HG02840 (cell line): Measurements from ENCODE around the gene SET.

Experiments used
- ATAC-seq: cut with Tn5 transposase; IDR thresholded peaks from one replicate; pipeline ENCODE4 v1.9.1; 2021; ENCODE audit warnings: mild to moderate bottlenecking, moderate library complexity, moderate number of reproducible peaks; ENCODE audit not compliant: unreplicated experiment, low FRiP score

The SET gene

DNA sequence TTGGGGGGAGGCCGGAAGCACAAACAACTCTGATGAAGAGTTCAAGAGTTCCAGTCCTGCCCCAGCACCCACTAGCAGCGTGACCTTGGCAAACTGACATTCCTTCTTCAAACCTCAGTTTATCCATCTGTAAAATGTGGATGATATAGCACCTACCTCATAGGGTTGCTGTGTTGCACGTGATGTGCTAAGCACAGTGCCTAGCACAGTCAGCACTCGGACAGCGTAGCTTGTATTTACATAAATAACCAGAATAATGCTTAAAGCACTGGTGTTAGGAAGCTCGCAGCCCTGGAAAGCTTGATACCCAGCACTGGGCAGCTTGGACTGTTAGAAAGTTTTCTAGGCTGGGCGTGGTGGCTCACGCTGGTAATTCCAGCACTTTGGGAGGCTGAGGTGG is 18.4 kb downstream of the SET start:
- no peak for ATAC-seq

DNA sequence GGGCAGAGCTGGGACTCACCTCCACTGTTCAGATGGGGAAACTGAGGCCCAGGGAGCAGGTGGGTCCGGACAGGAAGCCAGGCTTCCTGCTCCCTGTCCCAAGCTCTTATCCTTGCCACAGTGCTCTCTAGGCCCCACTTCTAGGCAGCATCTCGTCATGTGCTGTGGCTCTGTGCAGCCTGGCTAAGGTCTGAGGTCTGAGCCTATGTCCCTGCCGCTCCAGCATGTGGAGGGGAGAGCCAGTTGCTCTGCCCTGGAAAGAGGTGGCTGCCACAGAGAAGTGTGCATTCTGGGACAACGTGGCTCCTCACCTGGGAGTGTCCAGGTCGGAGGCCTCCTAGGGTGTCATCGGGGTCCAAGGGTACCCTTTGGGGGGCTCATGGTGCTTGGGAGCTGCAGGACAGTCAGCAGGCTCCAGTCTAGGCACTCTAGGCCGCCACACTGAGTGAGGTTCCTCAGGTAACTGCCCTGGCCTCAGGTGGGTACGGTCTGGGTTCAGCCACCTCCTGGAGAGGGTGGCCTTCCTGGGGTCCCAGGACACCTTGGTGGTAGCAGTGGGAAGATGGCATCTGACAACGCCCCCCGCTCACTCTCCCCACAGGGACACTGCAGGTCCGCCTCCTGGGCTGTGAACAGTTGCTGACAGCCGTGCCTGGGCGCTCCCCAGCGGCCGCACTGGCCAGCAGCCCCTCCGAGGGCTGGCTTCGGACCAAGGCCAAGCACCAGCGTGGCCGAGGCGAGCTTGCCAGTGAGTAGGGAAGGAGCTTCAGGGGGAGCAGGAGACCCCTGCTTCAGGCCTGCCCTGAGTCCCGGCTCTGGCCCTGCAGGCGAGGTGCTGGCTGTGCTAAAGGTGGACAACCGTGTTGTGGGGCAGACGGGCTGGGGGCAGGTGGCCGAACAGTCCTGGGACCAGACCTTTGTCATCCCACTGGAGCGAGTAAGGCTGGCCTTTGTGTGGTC is 23.7 kb downstream of the SET start:
- ATAC-seq, result no peak

DNA sequence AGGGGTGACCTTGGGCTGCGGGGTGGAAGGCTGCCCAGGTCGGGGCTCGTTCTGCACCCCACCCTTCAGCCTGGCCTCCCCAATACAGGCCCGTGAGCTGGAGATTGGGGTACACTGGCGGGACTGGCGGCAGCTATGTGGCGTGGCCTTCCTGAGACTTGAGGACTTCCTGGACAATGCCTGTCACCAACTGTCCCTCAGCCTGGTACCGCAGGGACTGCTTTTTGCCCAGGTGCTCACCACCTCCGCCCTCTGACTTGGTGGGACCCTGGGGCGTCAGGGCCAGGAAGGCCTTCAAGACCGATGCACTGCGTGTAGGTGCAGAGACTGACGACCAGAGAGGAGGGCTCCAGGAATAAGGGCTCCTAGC is 24.4 kb downstream of the SET start:
- ATAC-seq, result no peak

DNA sequence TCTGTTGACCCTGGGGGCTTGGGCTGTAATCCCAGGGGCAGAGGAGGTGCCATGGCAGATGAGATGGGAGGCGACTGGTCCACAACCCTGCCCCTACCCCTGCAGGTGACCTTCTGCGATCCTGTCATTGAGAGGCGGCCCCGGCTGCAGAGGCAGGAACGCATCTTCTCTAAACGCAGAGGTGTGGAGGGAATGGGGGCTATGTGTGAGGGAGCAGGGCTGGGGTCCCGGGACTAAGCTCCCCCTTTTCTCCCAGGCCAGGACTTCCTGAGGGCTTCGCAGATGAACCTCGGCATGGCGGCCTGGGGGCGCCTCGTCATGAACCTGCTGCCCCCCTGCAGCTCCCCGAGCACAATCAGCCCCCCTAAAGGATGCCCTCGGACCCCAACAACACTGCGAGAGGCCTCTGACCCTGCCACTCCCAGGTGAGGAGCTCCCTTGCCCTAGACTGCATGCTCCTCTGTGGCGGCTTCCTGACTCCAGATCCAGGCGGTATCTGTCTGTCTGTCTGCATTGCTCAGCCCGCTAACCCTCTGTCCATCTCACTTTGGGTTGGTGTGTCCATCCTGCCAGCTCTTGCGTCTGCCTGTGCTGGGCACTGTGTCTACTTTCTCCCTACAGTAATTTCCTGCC is 25.0 kb downstream of the SET start:
- ATAC-seq, result no peak

DNA sequence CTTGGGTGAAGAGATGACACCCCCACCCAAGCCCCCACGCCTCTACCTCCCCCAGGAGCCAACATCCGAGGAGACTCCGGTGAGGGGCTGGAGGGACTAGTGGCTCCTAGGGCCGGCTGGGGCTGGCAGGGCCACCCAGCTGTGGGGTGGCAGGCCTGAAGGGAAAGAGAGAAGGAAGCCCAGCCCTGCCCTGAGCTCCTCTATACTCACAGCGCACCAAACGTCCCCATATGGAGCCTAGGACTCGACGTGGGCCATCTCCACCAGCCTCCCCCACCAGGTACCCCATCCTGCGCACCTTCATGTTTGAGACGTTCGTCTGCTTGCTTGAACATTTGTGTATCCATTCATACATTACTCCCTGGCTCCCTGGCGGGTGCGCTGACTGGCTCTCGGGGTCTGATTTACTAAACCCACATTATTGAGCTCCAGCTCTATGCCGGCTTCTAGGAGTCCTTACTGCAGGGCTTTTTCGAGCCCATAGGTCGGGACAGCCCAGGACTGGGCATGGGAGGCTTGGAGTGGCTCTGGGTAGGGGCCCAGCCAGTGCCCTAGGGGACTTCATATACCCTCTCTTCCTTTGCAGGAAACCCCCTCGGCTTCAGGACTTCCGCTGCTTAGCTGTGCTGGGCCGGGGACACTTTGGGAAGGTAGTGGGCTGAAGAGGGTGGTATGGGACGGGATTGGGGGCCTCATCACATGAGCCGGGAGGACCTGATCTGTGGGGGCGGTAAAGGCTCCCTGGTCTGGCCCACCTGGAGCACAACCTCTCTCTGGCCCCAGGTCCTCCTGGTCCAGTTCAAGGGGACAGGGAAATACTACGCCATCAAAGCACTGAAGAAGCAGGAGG is 25.8 kb downstream of the SET start:
- no peak for ATAC-seq

DNA sequence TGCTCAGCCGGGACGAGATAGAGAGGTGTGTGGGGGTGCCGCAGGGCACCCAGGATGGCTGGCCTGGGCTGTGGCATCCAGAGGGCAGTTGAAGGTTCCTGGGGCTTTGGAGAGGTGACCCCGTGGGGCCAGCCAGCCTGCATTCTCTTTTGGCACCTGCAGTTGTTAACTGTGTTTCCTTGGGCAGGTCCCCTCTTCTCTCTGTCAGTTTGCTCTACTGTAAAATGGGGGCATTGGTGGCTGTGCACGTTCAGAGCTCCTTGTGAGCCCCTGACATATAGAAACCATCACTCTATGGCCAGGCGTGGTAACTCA is 26.4 kb downstream of the SET start:
- ATAC-seq, result no peak

DNA sequence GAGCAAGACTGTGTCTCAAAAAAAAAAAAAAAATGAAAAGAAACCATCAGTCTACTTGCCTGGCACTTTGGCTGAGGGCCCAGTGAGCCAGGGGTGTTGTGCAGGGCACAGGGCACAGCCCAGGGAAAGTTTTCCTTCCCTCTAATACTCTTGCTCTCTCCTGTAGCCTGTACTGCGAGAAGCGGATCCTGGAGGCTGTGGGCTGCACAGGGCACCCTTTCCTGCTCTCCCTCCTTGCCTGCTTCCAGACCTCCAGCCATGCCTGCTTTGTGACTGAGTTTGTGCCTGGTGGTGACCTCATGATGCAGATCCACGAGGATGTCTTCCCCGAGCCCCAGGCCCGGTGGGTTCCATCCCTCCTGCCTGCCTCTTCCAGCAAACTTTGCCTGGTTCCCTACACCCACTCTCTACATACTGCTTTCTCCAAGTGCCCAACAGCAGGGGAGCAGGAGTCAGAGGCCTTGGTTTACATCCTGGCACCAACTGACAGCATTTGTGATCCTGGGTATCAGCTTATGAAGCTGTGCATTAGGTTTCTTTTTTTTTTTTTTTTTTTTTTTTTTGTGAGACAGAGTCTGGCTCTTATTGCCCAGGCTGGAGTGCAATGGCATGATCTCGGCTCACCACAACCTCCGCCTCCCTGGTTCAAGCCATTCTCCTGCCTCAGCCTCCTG is 27.7 kb downstream of the SET start:
- no peak for ATAC-seq

DNA sequence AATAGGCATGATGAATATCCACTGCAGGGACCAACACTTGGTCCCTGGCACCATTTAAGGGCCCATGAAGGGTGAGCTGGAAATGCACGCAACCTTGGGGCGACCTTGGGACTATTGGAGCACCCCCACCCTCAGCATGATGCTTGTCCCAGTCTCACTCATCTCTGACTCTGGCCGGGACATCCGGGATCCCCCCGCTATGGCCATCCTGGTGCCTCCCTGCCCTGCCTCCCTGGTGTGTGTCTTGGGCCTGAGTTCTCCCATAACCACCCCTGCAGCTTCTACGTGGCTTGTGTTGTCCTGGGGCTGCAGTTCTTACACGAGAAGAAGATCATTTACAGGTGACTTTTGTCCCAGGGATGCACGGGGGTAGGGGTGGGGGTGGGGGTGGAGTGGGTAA is 29.0 kb downstream of the SET start:
- ATAC-seq, result no peak

DNA sequence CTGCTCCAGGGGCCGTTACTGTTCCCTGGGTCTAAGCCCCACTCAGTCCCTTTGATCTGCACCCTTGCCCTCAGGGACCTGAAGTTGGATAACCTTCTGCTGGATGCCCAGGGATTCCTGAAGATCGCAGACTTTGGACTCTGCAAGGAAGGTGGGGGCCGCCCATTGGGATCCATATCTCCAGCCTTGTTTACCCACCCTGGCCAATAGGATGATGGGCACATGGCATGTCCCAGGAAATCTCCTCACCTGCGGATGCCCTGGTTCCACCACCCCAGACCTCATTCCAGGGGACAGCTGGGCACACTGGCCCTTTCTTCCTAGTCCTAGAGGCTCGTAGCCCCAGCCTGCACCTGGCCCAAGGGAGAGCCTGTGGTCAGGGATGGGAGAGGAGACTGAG is 29.5 kb downstream of the SET start:
- no peak for ATAC-seq

DNA sequence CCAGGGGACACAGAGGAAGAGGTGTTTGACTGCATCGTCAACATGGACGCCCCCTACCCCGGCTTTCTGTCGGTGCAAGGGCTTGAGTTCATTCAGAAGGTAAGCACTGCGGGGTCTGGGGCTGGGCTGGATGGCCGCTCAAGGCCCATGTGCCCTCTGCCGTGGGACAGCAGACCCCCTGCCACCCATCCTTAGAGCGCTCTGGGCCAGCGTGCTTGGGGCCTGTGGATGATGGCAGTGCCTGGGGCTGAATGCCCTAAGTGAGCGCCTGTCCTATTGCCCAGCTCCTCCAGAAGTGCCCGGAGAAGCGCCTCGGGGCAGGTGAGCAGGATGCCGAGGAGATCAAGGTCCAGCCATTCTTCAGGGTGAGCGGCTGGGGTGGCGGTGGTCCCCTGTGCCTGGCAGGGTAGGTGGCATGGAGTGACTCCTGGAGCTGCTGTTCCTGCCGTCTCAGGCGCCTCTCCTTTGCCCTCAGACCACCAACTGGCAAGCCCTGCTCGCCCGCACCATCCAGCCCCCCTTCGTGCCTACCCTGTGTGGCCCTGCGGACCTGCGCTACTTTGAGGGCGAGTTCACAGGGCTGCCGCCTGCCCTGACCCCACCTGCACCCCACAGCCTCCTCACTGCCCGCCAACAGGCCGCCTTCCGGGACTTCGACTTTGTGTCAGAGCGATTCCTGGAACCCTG is 31.0 kb downstream of the SET start:
- no peak for ATAC-seq

DNA sequence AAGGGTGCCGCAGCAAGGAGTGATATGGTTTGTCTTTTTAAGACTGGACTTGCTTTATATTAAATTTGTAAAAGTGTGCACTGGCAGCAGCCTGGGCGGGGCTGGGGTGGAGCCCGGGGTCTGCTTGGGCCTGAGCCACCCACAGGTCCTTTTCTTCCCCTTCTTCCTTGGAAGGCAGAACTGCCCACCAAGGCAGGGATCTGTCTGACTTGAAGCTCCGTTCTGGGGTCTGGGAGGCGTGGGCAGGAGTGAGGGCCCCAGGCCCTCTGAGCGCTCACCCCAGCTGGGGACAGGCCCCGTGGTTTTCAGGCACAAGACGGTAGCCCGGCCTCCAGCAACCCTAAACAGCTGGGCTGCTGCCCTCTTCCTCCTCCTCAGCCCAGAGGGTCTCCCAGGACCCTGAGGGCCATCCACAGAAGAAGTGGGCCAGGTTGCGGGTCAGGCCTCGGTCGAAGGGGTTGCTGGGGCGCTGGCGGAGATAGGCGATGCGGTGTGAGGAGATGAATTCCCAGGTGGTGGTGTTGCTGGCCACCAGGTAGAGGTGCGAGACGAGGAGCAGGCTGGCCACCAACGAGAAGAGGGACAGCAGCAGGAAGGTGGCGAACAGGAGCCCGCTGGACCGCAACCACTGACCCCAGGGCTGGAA is 31.9 kb downstream of the SET start:
- ATAC-seq, result no peak

DNA sequence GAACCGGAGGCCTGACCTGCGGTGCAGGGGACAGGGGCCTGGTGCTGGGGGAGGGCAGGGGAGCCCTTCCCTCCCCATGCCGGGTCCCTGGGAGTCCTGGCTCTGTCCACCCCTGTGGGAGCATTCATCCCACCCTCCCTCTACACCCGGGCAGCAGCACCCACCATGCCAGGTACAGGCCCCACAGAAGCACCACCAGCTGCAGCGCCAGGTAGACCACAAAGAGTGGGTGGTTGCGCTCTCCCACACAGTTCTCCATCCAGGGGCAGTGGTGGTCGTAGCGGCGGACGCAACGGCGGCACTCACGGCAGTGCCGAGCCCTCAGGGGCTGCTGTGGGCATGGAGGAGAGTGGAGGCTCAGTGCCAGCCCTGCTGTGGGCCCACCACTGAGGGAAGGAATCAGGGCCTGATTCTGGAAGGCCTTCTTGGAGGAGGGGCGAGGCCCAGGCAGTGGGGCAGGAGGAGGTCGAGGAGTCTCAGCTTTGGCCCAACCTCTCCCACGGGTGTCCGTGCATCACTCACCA is 32.5 kb downstream of the SET start:
- ATAC-seq, result no peak

DNA sequence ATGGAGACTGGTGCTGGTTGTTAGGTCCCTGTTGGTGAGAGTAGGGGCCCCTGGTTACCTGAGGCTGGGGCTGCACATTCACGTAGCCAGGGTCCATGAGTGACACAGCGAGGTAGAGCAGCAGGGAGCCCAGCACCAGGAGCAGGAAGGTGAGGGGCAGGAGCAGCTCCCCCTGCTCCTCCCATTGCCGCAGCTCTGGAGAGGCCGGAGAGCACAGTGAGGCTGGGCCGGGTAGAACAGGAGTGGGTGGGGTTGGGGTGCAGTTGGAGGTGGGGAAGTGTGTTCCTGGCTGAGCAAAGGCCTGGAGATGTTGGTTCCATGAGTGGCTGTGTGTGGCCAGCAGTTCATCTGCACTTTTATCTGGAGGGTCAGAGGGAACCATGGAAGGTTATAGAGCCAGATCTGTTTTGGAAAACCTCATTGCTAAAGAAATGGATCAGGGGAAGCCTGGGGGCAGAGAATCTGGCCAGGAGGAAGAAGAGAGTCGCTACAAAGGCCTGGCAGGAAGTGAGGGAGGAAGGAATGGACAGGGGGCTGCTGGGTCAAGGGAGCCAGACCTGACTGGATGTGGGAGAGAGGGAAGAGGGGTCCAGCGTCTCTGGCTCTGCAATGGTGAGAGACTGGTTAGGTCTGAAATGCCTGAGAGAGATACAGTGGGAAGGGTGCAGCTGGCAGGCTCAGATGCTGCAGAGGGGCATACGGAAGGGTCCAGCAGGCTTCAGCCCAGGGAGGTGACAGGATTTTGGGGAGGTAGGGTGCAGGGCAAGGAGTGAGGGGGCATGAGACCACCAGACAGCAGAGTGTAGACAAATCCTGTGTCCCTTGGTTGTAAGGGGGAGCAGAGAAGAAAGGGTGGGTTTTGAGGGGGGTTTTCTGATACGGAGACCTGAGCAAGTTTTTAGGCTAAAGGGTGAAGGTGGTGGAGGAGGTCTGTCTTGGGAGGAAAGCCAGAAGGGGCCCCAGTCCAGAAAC is 33.6 kb downstream of the SET start:
- ATAC-seq, result no peak

DNA sequence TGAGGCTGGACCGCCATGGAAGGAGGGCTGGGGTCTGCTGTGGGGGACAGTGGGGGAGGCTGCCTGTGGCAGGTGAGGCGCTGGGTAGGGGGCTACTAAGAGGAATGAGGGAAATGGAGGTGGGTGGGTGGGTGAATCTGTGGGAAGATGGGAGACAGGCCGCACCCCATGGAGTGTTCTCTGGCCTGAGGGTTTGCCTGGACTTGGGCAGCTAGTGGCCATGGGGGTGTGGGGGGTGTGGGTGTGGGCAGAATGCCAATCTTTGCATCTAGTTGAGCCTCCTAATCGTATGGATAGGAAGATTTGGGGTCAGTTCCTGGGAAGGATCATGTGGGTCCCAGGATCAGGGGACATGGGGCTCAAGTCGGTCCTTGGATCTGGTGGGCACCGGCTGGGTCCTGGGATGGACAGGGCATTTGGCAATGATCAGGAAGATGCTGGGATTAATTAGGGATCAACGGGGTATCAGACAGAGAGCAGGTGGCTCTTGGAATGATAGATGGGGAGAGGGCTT is 34.4 kb downstream of the SET start:
- no peak for ATAC-seq

DNA sequence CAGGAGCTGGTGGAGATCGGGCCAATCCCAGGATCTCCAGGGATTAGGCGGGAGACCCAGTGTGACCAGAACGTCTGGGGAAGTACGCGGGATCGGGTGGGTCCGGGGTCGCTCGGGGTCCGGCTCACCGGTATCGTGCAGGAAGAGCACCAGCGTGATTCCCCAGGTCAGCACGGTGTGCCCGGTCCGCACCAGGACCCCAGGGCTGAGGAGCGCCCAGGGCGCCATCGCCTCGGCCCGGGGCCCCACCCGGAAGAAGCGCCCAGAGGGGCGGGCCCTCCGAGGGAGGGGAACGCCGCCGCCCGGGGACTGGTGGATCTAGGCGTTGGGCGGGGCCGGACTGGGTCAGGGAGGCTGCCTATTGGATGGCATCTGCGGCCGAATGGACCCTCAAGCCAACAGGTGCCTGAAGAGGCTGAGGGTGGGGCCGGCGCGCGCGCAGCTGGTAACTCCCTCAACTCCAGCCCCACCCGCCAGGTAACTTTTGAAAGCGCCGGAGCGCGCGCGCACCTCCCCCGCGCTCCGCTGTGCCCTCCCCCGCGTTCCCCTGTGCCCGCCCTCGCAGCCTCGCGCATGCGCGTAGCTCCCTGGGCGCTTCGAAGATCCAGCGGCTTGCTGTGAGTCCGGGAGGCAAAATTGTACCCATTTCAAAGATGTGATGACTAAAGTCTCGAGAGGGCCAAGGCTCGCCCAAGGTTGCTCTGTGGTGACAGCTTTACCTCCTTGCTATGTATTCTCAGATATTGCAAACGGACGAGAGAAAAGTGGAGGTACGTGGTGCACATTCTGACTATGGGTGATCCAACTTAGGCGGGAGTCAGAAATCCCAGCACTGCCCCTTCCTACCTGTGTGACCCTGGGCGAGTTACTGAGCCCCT is 35.1 kb downstream of the SET start, which contains the start of gene ZDHHC12:
TSS of gene ZDHHC12 (minus strand) at position 262 of the 878 bp plus-strand sequence. CDS start at position 228, 34 bp downstream.
- peak; percentile 88 for ATAC-seq

DNA sequence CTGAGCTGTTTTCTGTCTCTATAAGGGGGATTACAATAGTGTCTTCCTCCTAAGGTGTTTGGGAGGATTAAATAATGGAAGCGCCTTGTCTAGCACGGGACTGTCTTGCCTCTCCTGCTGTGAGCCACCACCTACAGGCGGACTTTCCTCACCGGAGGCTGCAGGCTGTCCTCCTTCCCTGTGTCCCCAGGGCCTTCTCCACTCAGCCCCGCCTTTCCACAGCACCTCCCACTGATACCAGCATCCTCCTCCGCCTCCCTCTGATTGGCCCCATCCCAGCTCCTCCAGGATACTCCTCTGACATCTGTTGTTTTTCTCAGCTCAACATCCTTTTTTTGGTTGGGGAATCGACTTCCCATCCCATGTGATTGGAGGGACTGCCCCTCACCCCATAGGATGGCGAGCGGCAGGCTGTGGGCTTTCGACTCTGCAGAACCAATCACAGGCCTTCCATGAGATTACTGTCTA is 35.8 kb downstream of the SET start:
- ATAC-seq, result peak; percentile 4
